AG08396 (cell line): Measurements from ENCODE around the gene BRCA2.

ENCODE experiments used
- DNase-seq: peaks from one replicate; pipeline ENCODE4 v3.0.0; 2012; ENCODE audit warnings: low spot score, mixed read lengths

Gene BRCA2

GRCh38 chr13:32429433-32429909 lies 114.2 kb downstream of the BRCA2 start:
- DNase-seq, result no peak

DNA sequence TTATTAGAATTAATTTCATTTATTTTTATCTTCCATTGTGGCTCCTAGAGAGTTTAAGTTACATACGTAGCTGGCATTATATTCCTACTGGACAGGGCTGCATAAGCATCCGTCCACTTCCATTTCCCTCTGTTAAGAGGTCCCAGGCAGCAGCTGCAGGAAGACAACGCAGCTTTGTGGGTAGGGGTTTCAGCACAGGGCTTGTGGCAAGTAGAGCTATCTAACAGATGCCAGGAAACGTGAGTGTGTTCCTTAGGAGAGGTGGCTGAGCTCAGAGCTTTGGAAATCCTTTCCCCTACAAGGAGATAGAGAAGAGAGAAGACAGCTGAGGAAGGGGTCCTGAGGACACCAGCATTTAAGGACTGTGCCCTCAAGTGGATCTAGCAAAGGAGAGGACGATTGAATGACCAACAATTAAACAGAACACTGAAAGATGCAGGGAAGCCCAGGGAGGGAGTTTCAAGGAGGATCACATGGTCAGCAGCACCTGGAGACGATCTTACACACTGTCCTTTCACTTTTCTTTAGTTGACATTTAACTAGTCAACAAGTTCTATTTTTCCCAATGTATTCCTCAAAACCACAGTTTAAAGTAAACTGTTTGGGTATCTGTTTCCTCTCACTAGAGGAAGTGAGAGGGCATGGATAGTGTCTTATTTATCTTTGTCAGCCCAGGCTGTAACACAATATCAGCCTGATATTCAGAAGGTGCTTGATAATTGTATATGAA lies 114.9 kb downstream of the BRCA2 start:
- DNase-seq, result no peak

DNA sequence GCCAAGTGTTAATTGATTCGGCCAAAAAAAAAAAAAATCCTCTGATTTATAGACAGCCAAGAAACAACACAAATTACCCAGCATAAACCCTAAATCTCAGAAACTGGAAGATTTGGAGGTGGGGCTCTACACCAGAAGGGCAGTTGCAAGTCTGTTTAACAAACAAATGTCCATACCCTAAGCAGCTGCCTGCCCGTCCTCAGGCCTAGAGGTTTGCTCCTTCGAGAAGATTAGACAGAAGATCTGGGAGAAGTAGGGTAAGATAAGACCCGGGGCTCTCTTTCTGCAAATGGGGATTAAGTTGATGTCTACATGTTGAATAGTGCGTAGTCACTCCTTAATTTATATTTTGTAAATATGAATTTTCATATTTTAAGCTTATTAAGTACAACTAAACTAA lies 116.1 kb downstream of the BRCA2 start:
- DNase-seq, result no peak

DNA sequence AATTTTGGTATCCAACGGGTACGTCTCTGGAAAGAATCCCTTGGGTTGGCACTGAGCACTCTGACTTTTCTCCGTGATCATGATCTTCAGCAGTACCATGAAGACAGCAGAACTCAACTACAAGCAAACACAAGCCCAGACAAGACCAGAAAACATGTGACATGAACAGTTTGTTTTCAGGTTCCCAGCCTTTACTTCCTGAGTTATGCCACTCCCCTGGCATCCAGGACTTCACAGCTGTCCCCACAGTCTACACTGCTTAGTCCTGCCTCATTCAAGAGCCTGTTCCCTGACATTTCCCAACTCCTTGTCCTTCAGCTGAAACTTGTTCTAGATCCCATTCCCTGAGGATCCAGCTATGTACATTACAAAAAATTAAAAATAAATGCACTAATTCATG lies 117.5 kb downstream of the BRCA2 start:
- no peak for DNase-seq

GRCh38 chr13:32438871-32439270 lies 123.6 kb downstream of the BRCA2 start:
- DNase-seq, result no peak

DNA sequence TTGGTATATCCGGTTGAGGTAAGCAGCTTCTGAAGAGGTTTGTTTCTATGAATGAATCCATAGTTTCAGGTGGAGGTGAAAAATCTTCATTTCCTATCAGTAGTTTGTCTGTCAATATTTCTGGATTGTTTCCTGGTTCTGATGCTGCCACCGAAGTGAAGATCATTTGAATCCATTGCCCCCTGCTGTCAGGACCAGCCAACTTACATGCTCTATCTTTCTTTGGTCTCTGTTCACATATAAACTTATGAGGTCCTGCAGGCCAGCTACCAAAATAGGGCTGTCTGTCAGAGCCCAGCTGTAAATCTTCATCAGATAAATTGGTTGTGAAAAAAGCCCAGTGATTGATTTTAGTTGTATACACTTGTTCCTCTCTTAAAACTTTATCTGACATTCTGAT lies 127.8 kb downstream of the BRCA2 start:
- DNase-seq, result no peak

GRCh38 chr13:32445461-32445860 lies 130.2 kb downstream of the BRCA2 start:
- DNase-seq, result no peak

GRCh38 chr13:32446220-32446619 lies 130.9 kb downstream of the BRCA2 start:
- DNase-seq, result no peak

GRCh38 chr13:32446773-32447465 lies 131.6 kb downstream of the BRCA2 start:
- DNase-seq, result no peak

GRCh38 chr13:32447894-32448623 lies 132.8 kb downstream of the BRCA2 start:
- DNase-seq, result no peak

DNA sequence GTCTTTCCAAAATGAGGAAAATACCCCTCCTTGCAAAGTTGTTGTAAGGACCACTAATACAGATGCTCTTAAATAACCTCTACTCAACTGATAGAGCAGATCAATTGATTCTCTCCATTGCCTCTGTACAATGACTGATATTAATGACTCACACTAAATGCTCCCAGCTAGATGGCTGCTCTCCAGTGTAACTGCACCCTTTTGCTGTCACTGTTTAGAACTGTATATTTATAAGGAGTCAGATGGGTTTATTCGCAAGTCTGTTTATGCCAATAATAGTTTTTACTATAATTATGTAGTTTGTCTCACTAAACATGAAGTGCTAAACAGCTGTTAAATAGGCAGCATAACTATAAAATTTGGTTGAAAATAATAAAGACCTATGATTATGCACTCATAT lies 133.7 kb downstream of the BRCA2 start:
- no peak for DNase-seq
